ENCODE measurements around the gene ZNF778.

The ZNF778 gene

DNA sequence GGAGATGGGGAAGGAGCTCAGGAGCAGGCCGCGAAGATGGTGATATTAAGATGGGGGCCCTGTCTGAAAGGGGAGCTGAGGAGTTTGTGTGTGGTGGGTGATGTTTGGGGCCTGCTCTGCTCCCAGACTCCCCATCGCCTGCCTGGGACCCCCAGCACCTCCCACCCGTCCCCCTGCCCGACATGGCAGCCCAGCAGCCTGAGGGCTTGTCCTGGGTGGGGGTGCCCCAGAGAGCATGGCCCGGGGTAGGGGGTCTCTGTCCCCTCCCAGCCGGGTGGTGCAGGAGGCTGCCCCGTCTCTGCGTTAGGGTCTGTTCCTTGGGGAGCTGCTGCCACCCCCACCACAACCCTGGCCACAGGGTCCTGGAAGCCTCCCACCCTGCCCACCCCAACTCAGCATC, 40.8 kb upstream of the ZNF778 start:
- Histone ChIP-seq H3K27me3 (ENCODE audit: insufficient read depth, poor library complexity, severe bottlenecking) (peaks cover 10% of the 10 kb centered on the region), H3K36me3 (ENCODE audit: low read depth) (no peaks in the 10 kb centered on the region), H3K27ac (ENCODE audit: poor library complexity, severe bottlenecking) (no peak overlapping the region), H3K4me3 (ENCODE audit: severe bottlenecking) (no peak overlapping the region), H3K9me3 (ENCODE audit: severe bottlenecking) (no peaks in the 10 kb centered on the region), H3K4me1 (ENCODE audit: insufficient read depth, poor library complexity, severe bottlenecking) (no peaks in the 10 kb centered on the region)
- TF ChIP-seq CTCF (IDR thresholded peaks at IDR 0.05; ENCODE audit: poor library complexity, severe bottlenecking) = no peak
- no peak for DNase-seq (ENCODE audit: low spot score)
- no peak for ATAC-seq (ENCODE audit: low read depth)

DNA sequence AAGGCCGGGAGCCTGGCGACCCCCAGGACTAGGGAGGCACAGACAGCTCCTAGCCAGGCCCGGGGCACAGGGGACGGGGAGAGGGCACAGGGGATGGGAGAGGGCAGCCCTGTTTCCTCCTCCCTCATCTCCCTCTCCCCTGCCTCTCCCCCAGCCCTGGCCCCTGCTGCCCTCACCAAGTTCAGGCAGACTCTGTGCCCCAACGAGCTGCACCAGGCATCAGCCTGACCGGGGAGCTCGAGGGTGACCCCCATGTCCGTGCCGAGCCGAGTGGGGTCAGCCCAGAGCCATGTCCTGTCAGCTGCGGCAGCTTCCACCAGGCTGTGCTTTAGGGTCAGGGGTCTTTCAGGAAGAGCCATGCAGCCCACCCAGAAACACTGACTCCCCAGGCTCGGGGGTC, 40.0 kb upstream of the ZNF778 start:
- peaks cover 5% of the 10 kb centered on the region for H3K27me3 ChIP-seq (ENCODE audit: insufficient read depth, poor library complexity, severe bottlenecking)

GRCh38 chr16:89178453-89179147, 38.9 kb upstream of the ZNF778 start:
- Histone ChIP-seq H3K9me3 (ENCODE audit: severe bottlenecking) (no peaks in the 10 kb centered on the region), H3K4me3 (ENCODE audit: severe bottlenecking) (no peak overlapping the region), H3K27me3 (ENCODE audit: insufficient read depth, poor library complexity, severe bottlenecking) (no peaks in the 10 kb centered on the region), H3K4me1 (ENCODE audit: insufficient read depth, poor library complexity, severe bottlenecking) (no peaks in the 10 kb centered on the region), H3K36me3 (ENCODE audit: low read depth) (no peaks in the 10 kb centered on the region), H3K27ac (ENCODE audit: poor library complexity, severe bottlenecking) (no peak overlapping the region)
- ATAC-seq (ENCODE audit: low read depth) (peak; percentile 68), DNase-seq (ENCODE audit: low spot score) (no peak)
- TF ChIP-seq CTCF (IDR thresholded peaks at IDR 0.05; ENCODE audit: poor library complexity, severe bottlenecking) = no peak

More for the DNA sequence above, 40.0 kb upstream of the ZNF778 start:
- Histone ChIP-seq H3K36me3 (ENCODE audit: low read depth) (no peaks in the 10 kb centered on the region), H3K4me1 (ENCODE audit: insufficient read depth, poor library complexity, severe bottlenecking) (no peaks in the 10 kb centered on the region), H3K4me3 (ENCODE audit: severe bottlenecking) (no peak overlapping the region), H3K27ac (ENCODE audit: poor library complexity, severe bottlenecking) (no peak overlapping the region), H3K9me3 (ENCODE audit: severe bottlenecking) (no peaks in the 10 kb centered on the region)
- ATAC-seq (ENCODE audit: low read depth) = no peak
- no peak for TF ChIP-seq CTCF (IDR thresholded peaks at IDR 0.05; ENCODE audit: poor library complexity, severe bottlenecking)
- DNase-seq (ENCODE audit: low spot score) = no peak

DNA sequence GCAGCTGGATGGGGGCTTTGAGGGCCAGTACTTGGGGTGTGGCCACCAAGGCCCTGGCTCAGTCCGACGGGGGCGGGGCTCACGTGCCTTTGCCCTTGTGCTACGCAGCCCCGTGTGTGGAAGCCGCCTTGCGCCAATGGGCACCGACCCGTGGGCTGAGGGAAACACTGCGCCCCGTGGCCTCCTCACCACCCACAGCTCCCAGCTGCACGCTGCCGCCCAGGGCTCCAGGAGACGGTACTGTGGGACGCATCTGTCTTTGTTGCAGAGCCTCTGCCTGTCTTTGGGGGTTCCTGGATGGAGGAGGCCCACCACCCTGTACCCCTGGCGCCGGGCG, 38.4 kb upstream of the ZNF778 start:
- no peak for TF ChIP-seq CTCF (IDR thresholded peaks at IDR 0.05; ENCODE audit: poor library complexity, severe bottlenecking)
- Histone ChIP-seq H3K27me3 (ENCODE audit: insufficient read depth, poor library complexity, severe bottlenecking) (no peaks in the 10 kb centered on the region), H3K9me3 (ENCODE audit: severe bottlenecking) (no peaks in the 10 kb centered on the region), H3K27ac (ENCODE audit: poor library complexity, severe bottlenecking) (no peak overlapping the region), H3K4me1 (ENCODE audit: insufficient read depth, poor library complexity, severe bottlenecking) (no peaks in the 10 kb centered on the region), H3K4me3 (ENCODE audit: severe bottlenecking) (no peak overlapping the region), H3K36me3 (ENCODE audit: low read depth) (no peaks in the 10 kb centered on the region)
- no peak for ATAC-seq (ENCODE audit: low read depth)
- no peak for DNase-seq (ENCODE audit: low spot score)

DNA sequence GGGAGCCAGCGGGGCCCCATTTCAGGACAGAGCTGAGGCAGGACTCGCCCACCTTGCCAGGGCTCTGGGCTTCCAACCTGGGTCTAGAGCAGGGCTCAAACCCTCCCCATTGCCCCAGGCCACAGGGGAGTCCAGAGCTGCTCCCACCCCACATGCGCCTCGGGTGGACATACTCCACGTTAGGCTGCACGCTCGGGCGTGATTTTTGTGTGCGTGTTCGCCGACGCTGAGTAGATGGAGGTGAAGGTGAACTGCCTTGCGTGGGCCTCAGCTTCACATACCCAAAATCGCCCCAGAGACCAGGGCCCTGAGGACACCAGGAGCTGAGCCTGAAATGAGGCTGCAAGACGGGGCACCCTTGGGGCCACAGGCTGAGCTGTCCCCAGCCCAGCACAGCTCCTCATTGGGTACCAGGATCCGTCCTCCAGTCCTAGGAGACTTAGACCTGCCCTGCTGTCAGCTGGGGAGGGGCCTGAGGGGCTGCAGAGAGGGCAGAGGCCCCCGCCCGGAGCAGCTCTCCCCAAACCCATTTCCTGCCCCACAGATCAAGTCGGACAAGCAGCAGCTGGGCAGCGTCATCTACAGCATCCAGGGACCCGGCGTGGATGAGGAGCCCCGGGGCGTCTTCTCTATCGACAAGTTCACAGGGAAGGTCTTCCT, 37.7 kb upstream of the ZNF778 start:
- DNase-seq (ENCODE audit: low spot score) (no peak), ATAC-seq (ENCODE audit: low read depth) (no peak)
- Histone ChIP-seq H3K9me3 (ENCODE audit: severe bottlenecking) (no peaks in the 10 kb centered on the region), H3K27me3 (ENCODE audit: insufficient read depth, poor library complexity, severe bottlenecking) (no peaks in the 10 kb centered on the region), H3K4me3 (ENCODE audit: severe bottlenecking) (no peak overlapping the region), H3K4me1 (ENCODE audit: insufficient read depth, poor library complexity, severe bottlenecking) (no peaks in the 10 kb centered on the region), H3K27ac (ENCODE audit: poor library complexity, severe bottlenecking) (no peak overlapping the region), H3K36me3 (ENCODE audit: low read depth) (no peaks in the 10 kb centered on the region)
- no peak for TF ChIP-seq CTCF (IDR thresholded peaks at IDR 0.05; ENCODE audit: poor library complexity, severe bottlenecking)
